ENCODE results near the gene ARPC5.
"Not testable (repeated sequence)": the region's sequence is repeated elsewhere in the genome, so short reads cannot be mapped to it uniquely, and the experiment has no call there.

The ARPC5 gene
- total RNA-seq = 54.7 to 106 (median 77.3) reads per million in 3 donors

GRCh38 chr1:183635606-183636333 lies at the start of gene ARPC5:
Gene ARPC5 (minus strand): TSS chr1:183635783. CDS start chr1:183635659, 124 bp downstream.
- Histone ChIP-seq H3K4me1 (ENCODE audit: control insufficient read depth, insufficient read depth, low read length, poor library complexity, severe bottlenecking) (peaks cover 16% of the 10 kb centered on the region), H3K27ac (ENCODE audit: insufficient read depth, low read length, poor library complexity, severe bottlenecking) (peak within 1 kb of the TSS; percentile 82), H3K9me3 (ENCODE audit: control insufficient read depth, low read length) (no peaks in the 10 kb centered on the region), H3K4me3 (ENCODE audit: insufficient read depth, low read depth, low read length, poor library complexity, severe bottlenecking) (peak within 1 kb of the TSS; percentile 80), H3K27me3 (replicated peaks; ENCODE audit: control insufficient read depth, insufficient read depth, low read length, poor library complexity, severe bottlenecking) (no peaks in the 10 kb centered on the region), H3K36me3 (ENCODE audit: control insufficient read depth, insufficient read depth, low read length) (peaks cover 7% of the 10 kb centered on the region)
- peak; percentile 92 to 94 (median 94) for DNase-seq

DNA sequence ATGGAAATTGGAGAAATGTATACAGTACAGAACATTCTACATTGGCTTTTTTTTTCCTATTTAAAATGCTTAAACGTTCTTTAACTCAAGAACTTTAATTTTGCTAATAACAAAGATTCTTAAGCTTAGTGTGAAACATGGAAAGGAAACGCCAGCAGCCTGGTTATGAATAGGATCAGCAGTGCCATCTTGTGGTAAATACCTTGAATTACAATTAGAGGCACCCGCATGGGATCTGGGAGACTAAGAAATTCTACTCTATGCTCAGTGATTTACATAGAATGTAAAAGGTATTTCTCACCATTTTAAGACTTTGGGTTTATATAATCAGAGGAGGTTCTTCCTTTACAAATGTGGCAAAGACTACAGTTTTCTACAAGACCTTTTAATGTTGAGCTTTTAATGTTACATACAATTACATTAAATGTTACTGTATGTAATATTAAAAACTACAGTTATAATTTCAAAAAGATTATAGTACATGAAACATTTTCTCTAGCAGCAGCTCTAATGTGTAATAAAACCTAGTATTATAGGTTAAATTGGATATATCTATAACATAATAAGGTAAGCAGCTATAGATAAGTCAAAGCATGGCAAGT lies 49.6 kb upstream of the ARPC5 start:
- Histone ChIP-seq H3K27me3 (replicated peaks; ENCODE audit: control insufficient read depth, insufficient read depth, low read length, poor library complexity, severe bottlenecking) (no peaks in the 10 kb centered on the region), H3K4me3 (ENCODE audit: insufficient read depth, low read depth, low read length, poor library complexity, severe bottlenecking) (no peak overlapping the region), H3K27ac (ENCODE audit: insufficient read depth, low read length, poor library complexity, severe bottlenecking) (no peak overlapping the region), H3K4me1 (ENCODE audit: control insufficient read depth, insufficient read depth, low read length, poor library complexity, severe bottlenecking) (no peaks in the 10 kb centered on the region), H3K9me3 (ENCODE audit: control insufficient read depth, low read length) (no peaks in the 10 kb centered on the region), H3K36me3 (ENCODE audit: control insufficient read depth, insufficient read depth, low read length) (no peaks in the 10 kb centered on the region)
- no peak for DNase-seq

- not testable (repeated sequence) for H3K36me3 ChIP-seq (ENCODE audit: control insufficient read depth, insufficient read depth, low read length); H3K27ac ChIP-seq (ENCODE audit: insufficient read depth, low read length, poor library complexity, severe bottlenecking); H3K9me3 ChIP-seq (ENCODE audit: control insufficient read depth, low read length); H3K27me3 ChIP-seq (replicated peaks; ENCODE audit: control insufficient read depth, insufficient read depth, low read length, poor library complexity, severe bottlenecking); H3K4me1 ChIP-seq (ENCODE audit: control insufficient read depth, insufficient read depth, low read length, poor library complexity, severe bottlenecking); H3K4me3 ChIP-seq (ENCODE audit: insufficient read depth, low read depth, low read length, poor library complexity, severe bottlenecking); DNase-seq
Measured at GRCh38 chr1:183679363-183679762, 43.8 kb upstream of the ARPC5 start.

GRCh38 chr1:183678819-183679218 lies 43.2 kb upstream of the ARPC5 start:
- H3K27ac ChIP-seq (ENCODE audit: insufficient read depth, low read length, poor library complexity, severe bottlenecking) = no peak overlapping the region
- H3K36me3 ChIP-seq (ENCODE audit: control insufficient read depth, insufficient read depth, low read length) = no peaks in the 10 kb centered on the region
- no peaks in the 10 kb centered on the region for H3K9me3 ChIP-seq (ENCODE audit: control insufficient read depth, low read length)
- H3K4me1 ChIP-seq (ENCODE audit: control insufficient read depth, insufficient read depth, low read length, poor library complexity, severe bottlenecking) = no peaks in the 10 kb centered on the region
- DNase-seq = no peak
- H3K27me3 ChIP-seq (replicated peaks; ENCODE audit: control insufficient read depth, insufficient read depth, low read length, poor library complexity, severe bottlenecking) = no peaks in the 10 kb centered on the region
- no peak overlapping the region for H3K4me3 ChIP-seq (ENCODE audit: insufficient read depth, low read depth, low read length, poor library complexity, severe bottlenecking)

DNA sequence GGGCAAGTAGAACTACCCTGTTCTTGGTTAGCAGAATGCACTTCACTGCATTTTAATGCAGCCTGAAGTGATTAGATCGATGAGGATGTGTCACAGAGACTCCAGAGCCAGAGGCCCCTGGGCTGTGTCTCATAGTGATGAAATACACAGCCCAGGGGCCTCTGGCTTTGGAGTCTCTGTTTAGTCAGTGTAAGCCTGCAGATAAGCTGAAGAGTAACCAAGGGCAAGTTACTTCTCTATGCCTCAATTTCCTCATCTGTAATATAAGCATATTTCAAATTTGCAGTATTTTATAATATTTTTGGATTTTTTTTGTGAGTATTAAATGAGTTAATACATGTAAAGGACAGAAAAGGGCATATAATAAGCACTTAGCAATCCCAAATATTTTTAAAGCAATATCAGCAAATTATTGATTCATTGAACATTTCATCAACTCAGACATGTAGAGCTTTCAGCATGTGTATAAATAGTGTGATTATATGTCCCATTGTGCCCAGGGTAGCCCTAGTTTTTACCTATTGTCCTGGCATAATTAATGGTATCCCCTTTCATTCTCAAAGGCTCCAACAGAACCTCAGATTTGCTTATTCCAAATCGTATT lies 41.1 kb upstream of the ARPC5 start:
- no peaks in the 10 kb centered on the region for H3K9me3 ChIP-seq (ENCODE audit: control insufficient read depth, low read length)

GRCh38 chr1:183675883-183676585 lies 40.5 kb upstream of the ARPC5 start:
- H3K27ac ChIP-seq (ENCODE audit: insufficient read depth, low read length, poor library complexity, severe bottlenecking) = no peak overlapping the region
- no peaks in the 10 kb centered on the region for H3K27me3 ChIP-seq (replicated peaks; ENCODE audit: control insufficient read depth, insufficient read depth, low read length, poor library complexity, severe bottlenecking)
- no peaks in the 10 kb centered on the region for H3K36me3 ChIP-seq (ENCODE audit: control insufficient read depth, insufficient read depth, low read length)
- H3K4me1 ChIP-seq (ENCODE audit: control insufficient read depth, insufficient read depth, low read length, poor library complexity, severe bottlenecking) = no peaks in the 10 kb centered on the region
- H3K4me3 ChIP-seq (ENCODE audit: insufficient read depth, low read depth, low read length, poor library complexity, severe bottlenecking) = no peak overlapping the region
- DNase-seq = no peak
- H3K9me3 ChIP-seq (ENCODE audit: control insufficient read depth, low read length) = no peaks in the 10 kb centered on the region

More for the DNA sequence above, 41.1 kb upstream of the ARPC5 start:
- Histone ChIP-seq H3K4me1 (ENCODE audit: control insufficient read depth, insufficient read depth, low read length, poor library complexity, severe bottlenecking) (no peaks in the 10 kb centered on the region), H3K27ac (ENCODE audit: insufficient read depth, low read length, poor library complexity, severe bottlenecking) (no peak overlapping the region), H3K4me3 (ENCODE audit: insufficient read depth, low read depth, low read length, poor library complexity, severe bottlenecking) (no peak overlapping the region), H3K27me3 (replicated peaks; ENCODE audit: control insufficient read depth, insufficient read depth, low read length, poor library complexity, severe bottlenecking) (no peaks in the 10 kb centered on the region), H3K36me3 (ENCODE audit: control insufficient read depth, insufficient read depth, low read length) (no peaks in the 10 kb centered on the region)
- no peak for DNase-seq

- Histone ChIP-seq H3K36me3 (ENCODE audit: control insufficient read depth, insufficient read depth, low read length) (no peaks in the 10 kb centered on the region), H3K4me3 (ENCODE audit: insufficient read depth, low read depth, low read length, poor library complexity, severe bottlenecking) (no peak overlapping the region), H3K4me1 (ENCODE audit: control insufficient read depth, insufficient read depth, low read length, poor library complexity, severe bottlenecking) (no peaks in the 10 kb centered on the region), H3K27ac (ENCODE audit: insufficient read depth, low read length, poor library complexity, severe bottlenecking) (no peak overlapping the region), H3K9me3 (ENCODE audit: control insufficient read depth, low read length) (no peaks in the 10 kb centered on the region), H3K27me3 (replicated peaks; ENCODE audit: control insufficient read depth, insufficient read depth, low read length, poor library complexity, severe bottlenecking) (no peaks in the 10 kb centered on the region)
- DNase-seq = no peak
Measured at GRCh38 chr1:183675381-183675780, 39.8 kb upstream of the ARPC5 start.

GRCh38 chr1:183674886-183675285 lies 39.3 kb upstream of the ARPC5 start:
- Histone ChIP-seq H3K4me1 (ENCODE audit: control insufficient read depth, insufficient read depth, low read length, poor library complexity, severe bottlenecking) (no peaks in the 10 kb centered on the region), H3K36me3 (ENCODE audit: control insufficient read depth, insufficient read depth, low read length) (no peaks in the 10 kb centered on the region), H3K4me3 (ENCODE audit: insufficient read depth, low read depth, low read length, poor library complexity, severe bottlenecking) (no peak overlapping the region), H3K27ac (ENCODE audit: insufficient read depth, low read length, poor library complexity, severe bottlenecking) (no peak overlapping the region), H3K27me3 (replicated peaks; ENCODE audit: control insufficient read depth, insufficient read depth, low read length, poor library complexity, severe bottlenecking) (no peaks in the 10 kb centered on the region), H3K9me3 (ENCODE audit: control insufficient read depth, low read length) (no peaks in the 10 kb centered on the region)
- no peak for DNase-seq

DNA sequence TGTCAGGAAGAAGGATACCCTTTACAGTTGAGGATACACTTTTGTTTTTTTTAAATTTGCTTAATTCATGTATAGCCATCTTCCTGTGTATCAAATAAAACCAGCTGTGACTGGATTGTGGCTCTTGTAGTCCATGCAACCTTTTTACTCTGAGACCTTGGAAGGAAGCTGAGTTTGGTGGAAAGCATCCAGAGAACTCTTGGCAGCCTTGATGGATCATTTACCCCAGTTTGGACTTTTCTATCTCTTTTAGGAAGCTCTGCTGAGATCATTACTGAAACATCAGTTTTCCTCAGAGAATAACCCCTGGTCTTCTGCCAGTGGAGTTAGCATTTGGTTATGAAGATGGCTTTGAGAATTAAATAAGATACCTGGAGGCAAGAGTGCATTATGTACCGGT lies 38.8 kb upstream of the ARPC5 start:
- H3K36me3 ChIP-seq (ENCODE audit: control insufficient read depth, insufficient read depth, low read length) = no peaks in the 10 kb centered on the region
- H3K4me1 ChIP-seq (ENCODE audit: control insufficient read depth, insufficient read depth, low read length, poor library complexity, severe bottlenecking) = no peaks in the 10 kb centered on the region
- H3K4me3 ChIP-seq (ENCODE audit: insufficient read depth, low read depth, low read length, poor library complexity, severe bottlenecking) = no peak overlapping the region
- H3K27ac ChIP-seq (ENCODE audit: insufficient read depth, low read length, poor library complexity, severe bottlenecking) = no peak overlapping the region
- DNase-seq = no peak
- H3K27me3 ChIP-seq (replicated peaks; ENCODE audit: control insufficient read depth, insufficient read depth, low read length, poor library complexity, severe bottlenecking) = no peaks in the 10 kb centered on the region
- H3K9me3 ChIP-seq (ENCODE audit: control insufficient read depth, low read length) = no peaks in the 10 kb centered on the region

Data from effector memory CD4-positive, alpha-beta T cell (primary cell).